Suprapubic skin (tissue), 4 donors: Measurements from ENCODE around the gene ARHGAP29. TPM values are rescaled to one million over a fixed set of nuclear protein-coding genes. Genes with fewer than 3 reads are reported as not detected.

Experiments used
- DNase-seq, 2 donors: peaks; one replicate each; pipeline ENCODE4 v3.0.0-alpha.2; 2019; ENCODE audit warnings: low spot score in 2 of 2
- H3K27ac ChIP-seq: fragments of 200-600 bp; sonication (generic); one replicate; pipeline ENCODE4 v1.5.1; 2019
- H3K27me3 ChIP-seq: fragments of 200-600 bp; sonication (generic); one replicate; pipeline ENCODE4 v1.5.1; 2019
- H3K36me3 ChIP-seq: fragments of 200-600 bp; sonication (generic); one replicate; pipeline ENCODE4 v1.5.1; 2019
- H3K4me1 ChIP-seq: fragments of 200-600 bp; sonication (generic); one replicate; pipeline ENCODE4 v1.5.1; 2019
- H3K4me3 ChIP-seq: fragments of 200-600 bp; sonication (generic); one replicate; pipeline ENCODE4 v1.5.1; 2019; ENCODE audit warnings: mild to moderate bottlenecking
- H3K9me3 ChIP-seq: fragments of 200-600 bp; sonication (generic); one replicate; pipeline ENCODE4 v1.5.1; 2019
- EP300 ChIP-seq: sonication (generic); formaldehyde crosslinking; IDR thresholded peaks from one replicate; pipeline ENCODE4 v1.6.1; 2017; ENCODE audit warnings: antibody characterized with exemption
- POLR2A ChIP-seq, 2 donors: fragments of 450-650 bp; IDR thresholded peaks; one replicate each; pipeline ENCODE4 v1.6.1; 2017; ENCODE audit warnings: antibody characterized with exemption in 2 of 2, mild to moderate bottlenecking in 2 of 2, moderate library complexity in 2 of 2
- POLR2AphosphoS5 ChIP-seq, 3 donors: sonication (generic); formaldehyde crosslinking; IDR thresholded peaks; one replicate each; pipeline ENCODE4 v1.6.1; 2017; ENCODE audit warnings: antibody characterized with exemption in 3 of 3
- WGBS: methylation state at CpG from one replicate; pipeline ENCODE4 v1.1.5; 2018; 5-methylcytosine and 5-hydroxymethylcytosine counted together
- total RNA-seq, 4 donors: library from RNA; depleted of rRNA; stranded (reverse); fragments of >200 nt; gene quantifications; one replicate each; pipeline ENCODE4 v1.1.0, GENCODE V29; 2016
- TF ChIP-seq, protein P1 (sequence below), 2 donors: fragments of 200-600 bp in 1 of 2; fragments of 450-650 bp in 1 of 2; sonication (generic) in 1 of 2; IDR thresholded peaks; one replicate each; pipeline ENCODE4 v1.5.1; 2016 to 2019; ENCODE audit warnings: antibody characterized with exemption in 2 of 2, mild to moderate bottlenecking in 1 of 2, moderate library complexity in 1 of 2

The ARHGAP29 gene
- total RNA-seq, 4 donors from 2014 or later: 23.4 to 38.3 (median 28.6) TPM

- H3K4me3 ChIP-seq: no peak overlapping the region
- TF ChIP-seq POLR2A (IDR thresholded peaks at IDR 0.05) (no peak), EP300 (no peak), POLR2AphosphoS5 (IDR thresholded peaks at IDR 0.05) (no peak)
- TF ChIP-seq, protein P1, sequence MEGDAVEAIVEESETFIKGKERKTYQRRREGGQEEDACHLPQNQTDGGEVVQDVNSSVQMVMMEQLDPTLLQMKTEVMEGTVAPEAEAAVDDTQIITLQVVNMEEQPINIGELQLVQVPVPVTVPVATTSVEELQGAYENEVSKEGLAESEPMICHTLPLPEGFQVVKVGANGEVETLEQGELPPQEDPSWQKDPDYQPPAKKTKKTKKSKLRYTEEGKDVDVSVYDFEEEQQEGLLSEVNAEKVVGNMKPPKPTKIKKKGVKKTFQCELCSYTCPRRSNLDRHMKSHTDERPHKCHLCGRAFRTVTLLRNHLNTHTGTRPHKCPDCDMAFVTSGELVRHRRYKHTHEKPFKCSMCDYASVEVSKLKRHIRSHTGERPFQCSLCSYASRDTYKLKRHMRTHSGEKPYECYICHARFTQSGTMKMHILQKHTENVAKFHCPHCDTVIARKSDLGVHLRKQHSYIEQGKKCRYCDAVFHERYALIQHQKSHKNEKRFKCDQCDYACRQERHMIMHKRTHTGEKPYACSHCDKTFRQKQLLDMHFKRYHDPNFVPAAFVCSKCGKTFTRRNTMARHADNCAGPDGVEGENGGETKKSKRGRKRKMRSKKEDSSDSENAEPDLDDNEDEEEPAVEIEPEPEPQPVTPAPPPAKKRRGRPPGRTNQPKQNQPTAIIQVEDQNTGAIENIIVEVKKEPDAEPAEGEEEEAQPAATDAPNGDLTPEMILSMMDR (IDR thresholded peaks at IDR 0.05): no peak
- no peak for DNase-seq
- no peaks in the 10 kb centered on the region for H3K9me3 ChIP-seq
- no peaks in the 10 kb centered on the region for H3K27me3 ChIP-seq
- H3K4me1 ChIP-seq: peaks cover 32% of the 10 kb centered on the region
- 91% methylated on average over 2 of the region's 2 CpGs for WGBS
- H3K27ac ChIP-seq: no peak overlapping the region
- no peaks in the 10 kb centered on the region for H3K36me3 ChIP-seq
Observed at GRCh38 chr1:94260635-94261387, 23.4 kb upstream of the ARHGAP29 start.

DNA sequence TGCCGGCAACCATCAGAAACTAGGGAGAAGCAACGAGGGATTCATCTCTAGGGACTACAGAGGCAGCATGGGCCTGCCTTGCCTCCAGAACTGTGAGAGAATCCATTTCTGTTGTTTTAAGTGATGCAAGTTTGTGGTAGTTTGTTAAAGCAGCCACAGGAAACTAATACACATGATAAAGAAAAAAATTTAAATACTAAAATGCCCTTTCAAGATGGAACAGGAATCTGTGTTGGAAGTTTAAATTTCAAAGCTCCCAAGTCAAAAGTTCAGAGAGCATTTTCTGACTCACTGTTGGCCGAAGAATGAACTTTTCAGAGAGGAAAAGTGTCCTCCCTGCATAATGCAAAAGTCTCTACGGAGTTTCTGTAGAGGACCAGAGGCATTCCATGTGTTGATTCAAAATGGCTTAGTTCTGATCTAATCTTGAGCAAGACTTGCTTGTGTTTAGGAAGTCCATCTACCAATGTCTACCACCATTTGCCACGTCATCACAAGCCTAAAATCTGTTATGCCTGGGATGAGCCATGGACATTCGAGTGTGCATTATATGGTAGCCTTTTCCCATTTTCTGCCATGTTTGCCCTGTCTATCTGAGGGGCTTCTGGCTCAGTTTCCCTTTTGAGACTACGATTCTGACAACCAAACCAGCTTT lies 22.4 kb upstream of the ARHGAP29 start:
- H3K36me3 ChIP-seq: no peaks in the 10 kb centered on the region
- 85% methylated on average over 7 of the region's 7 CpGs for WGBS
- H3K27ac ChIP-seq: peak overlapping the region; percentile 62
- H3K9me3 ChIP-seq: no peaks in the 10 kb centered on the region
- H3K4me3 ChIP-seq: no peak overlapping the region
- H3K4me1 ChIP-seq: peaks cover 23% of the 10 kb centered on the region
- TF ChIP-seq EP300: no peak
- TF ChIP-seq, protein P1 (IDR thresholded peaks at IDR 0.05): no peak
- no peak for TF ChIP-seq POLR2A (IDR thresholded peaks at IDR 0.05)
- no peak for TF ChIP-seq POLR2AphosphoS5 (IDR thresholded peaks at IDR 0.05)
- DNase-seq: no peak
- H3K27me3 ChIP-seq: no peaks in the 10 kb centered on the region

- Histone ChIP-seq H3K27me3 (no peaks in the 10 kb centered on the region), H3K36me3 (no peaks in the 10 kb centered on the region), H3K4me3 (no peak overlapping the region), H3K9me3 (no peaks in the 10 kb centered on the region), H3K4me1 (peaks cover 21% of the 10 kb centered on the region), H3K27ac (peak overlapping the region; percentile 81)
- TF ChIP-seq EP300 (no peak), POLR2A (IDR thresholded peaks at IDR 0.05) (no peak), POLR2AphosphoS5 (IDR thresholded peaks at IDR 0.05) (no peak)
- TF ChIP-seq, protein P1 (IDR thresholded peaks at IDR 0.05): no peak
- peak; percentile 83 to 87 for DNase-seq
Observed at GRCh38 chr1:94258873-94259331, 21.5 kb upstream of the ARHGAP29 start.

DNA sequence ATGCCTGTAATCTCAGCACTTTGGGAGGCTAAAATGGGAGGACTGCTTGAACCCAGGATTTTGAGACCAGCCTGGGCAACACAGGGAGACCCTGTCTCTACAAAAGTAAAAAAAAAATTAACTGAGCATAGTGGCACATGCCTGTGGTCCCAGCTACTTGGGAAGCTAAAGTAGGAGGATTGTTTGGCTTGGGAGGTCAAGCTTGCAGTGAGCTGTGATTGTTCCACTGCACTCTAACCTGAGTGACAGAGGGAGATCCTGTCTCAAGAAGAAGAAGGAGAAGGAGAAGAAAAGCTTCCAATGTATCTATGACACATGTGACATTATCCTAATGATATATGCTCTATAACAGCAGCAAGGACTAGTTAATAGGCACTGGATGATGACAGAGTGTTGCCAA lies 20.1 kb upstream of the ARHGAP29 start:
- no peak overlapping the region for H3K4me3 ChIP-seq
- no peak for DNase-seq
- no peak overlapping the region for H3K27ac ChIP-seq

GRCh38 chr1:94255476-94255875 lies 18.1 kb upstream of the ARHGAP29 start:
- Histone ChIP-seq H3K27me3 (no peaks in the 10 kb centered on the region), H3K4me3 (no peak overlapping the region), H3K27ac (no peak overlapping the region), H3K36me3 (no peaks in the 10 kb centered on the region), H3K9me3 (no peaks in the 10 kb centered on the region), H3K4me1 (peaks cover 21% of the 10 kb centered on the region)
- WGBS: 67% methylated on average over 2 of the region's 2 CpGs
- no peak for DNase-seq
- TF ChIP-seq EP300 (no peak), POLR2A (IDR thresholded peaks at IDR 0.05) (no peak), POLR2AphosphoS5 (IDR thresholded peaks at IDR 0.05) (no peak)
- TF ChIP-seq, protein P1 (IDR thresholded peaks at IDR 0.05): no peak

More for the DNA sequence above, 20.1 kb upstream of the ARHGAP29 start:
- H3K27me3 ChIP-seq: no peaks in the 10 kb centered on the region
- TF ChIP-seq, protein P1 (IDR thresholded peaks at IDR 0.05): no peak
- no peak for TF ChIP-seq POLR2A (IDR thresholded peaks at IDR 0.05)
- TF ChIP-seq EP300: no peak
- TF ChIP-seq POLR2AphosphoS5 (IDR thresholded peaks at IDR 0.05): no peak
- no peaks in the 10 kb centered on the region for H3K9me3 ChIP-seq
- no peaks in the 10 kb centered on the region for H3K36me3 ChIP-seq
- peaks cover 21% of the 10 kb centered on the region for H3K4me1 ChIP-seq
